Uterus (tissue), 4 donors: Measurements from ENCODE around the gene SLC35F3. TPM values are rescaled to one million over a fixed set of nuclear protein-coding genes. Genes with fewer than 3 reads are reported as not detected.

Experiments used
- DNase-seq, 2 donors: peaks; one replicate each; pipeline ENCODE4 v3.0.0-alpha.2; 2019 to 2020
- H3K27ac ChIP-seq, 2 donors: fragments of 200-600 bp; sonication (generic); 1 replicate in 1 of 2; 2 replicates in 1 of 2; pipeline ENCODE4 v1.5.1; 2016 to 2018
- H3K27me3 ChIP-seq, 2 donors: fragments of 200-600 bp; sonication (generic); one replicate each; pipeline ENCODE4 v1.5.1; 2018 to 2019; ENCODE audit warnings: control low read depth in 1 of 2
- H3K36me3 ChIP-seq, 2 donors: fragments of 200-600 bp; sonication (generic); one replicate each; pipeline ENCODE4 v1.5.1; 2019; ENCODE audit warnings: control low read depth in 1 of 2
- H3K4me1 ChIP-seq, 2 donors: fragments of 200-600 bp; sonication (generic); one replicate each; pipeline ENCODE4 v1.5.1; 2018 to 2019; ENCODE audit warnings: control low read depth in 1 of 2
- H3K4me3 ChIP-seq, 2 donors: fragments of 200-600 bp; sonication (generic); 1 replicate in 1 of 2; 2 replicates in 1 of 2; pipeline ENCODE4 v1.5.1; 2018 to 2019; ENCODE audit warnings: mild to moderate bottlenecking in 1 of 2
- H3K9me3 ChIP-seq, 2 donors: fragments of 200-600 bp; sonication (generic); one replicate each; pipeline ENCODE4 v1.5.1; 2019; ENCODE audit warnings: control low read depth in 1 of 2
- CTCF ChIP-seq, 4 experiments: fragments of 200-600 bp in 2 of 4; fragments of 450-650 bp in 2 of 4; sonication (generic) in 2 of 4; IDR thresholded peaks; one replicate each; pipeline ENCODE4 v1.5.1; 2016 to 2019; ENCODE audit warnings: antibody characterized with exemption in 4 of 4, mild to moderate bottlenecking in 2 of 4, moderate library complexity in 1 of 4
- POLR2A ChIP-seq, 2 donors: fragments of 450-650 bp; IDR thresholded peaks; one replicate each; pipeline ENCODE4 v1.6.1; 2016; ENCODE audit warnings: antibody characterized with exemption in 2 of 2, mild to moderate bottlenecking in 1 of 2, moderate library complexity in 1 of 2
- intact Hi-C: fragments of 100-400 bp; cut with DNase I; formaldehyde crosslinking; loops from one replicate; pipeline ENCODE4 v1.15.1; 2023; ENCODE audit warnings: low total_unique reads
- total RNA-seq, 4 donors: library from RNA; depleted of rRNA in 3 of 4; stranded (reverse); fragments of >200 nt in 3 of 4; gene quantifications; one replicate each; pipeline versions ENCODE4 v1.1.0 to v1.2.4, GENCODE V29; 2014 to 2023
- donor health status: DM: yes; HTN: yes; CAD: no.

Gene SLC35F3
- total RNA-seq, 4 donors from 2014 or later: 0.24 to 0.62 (median 0.26) TPM; not detected in 1

DNA sequence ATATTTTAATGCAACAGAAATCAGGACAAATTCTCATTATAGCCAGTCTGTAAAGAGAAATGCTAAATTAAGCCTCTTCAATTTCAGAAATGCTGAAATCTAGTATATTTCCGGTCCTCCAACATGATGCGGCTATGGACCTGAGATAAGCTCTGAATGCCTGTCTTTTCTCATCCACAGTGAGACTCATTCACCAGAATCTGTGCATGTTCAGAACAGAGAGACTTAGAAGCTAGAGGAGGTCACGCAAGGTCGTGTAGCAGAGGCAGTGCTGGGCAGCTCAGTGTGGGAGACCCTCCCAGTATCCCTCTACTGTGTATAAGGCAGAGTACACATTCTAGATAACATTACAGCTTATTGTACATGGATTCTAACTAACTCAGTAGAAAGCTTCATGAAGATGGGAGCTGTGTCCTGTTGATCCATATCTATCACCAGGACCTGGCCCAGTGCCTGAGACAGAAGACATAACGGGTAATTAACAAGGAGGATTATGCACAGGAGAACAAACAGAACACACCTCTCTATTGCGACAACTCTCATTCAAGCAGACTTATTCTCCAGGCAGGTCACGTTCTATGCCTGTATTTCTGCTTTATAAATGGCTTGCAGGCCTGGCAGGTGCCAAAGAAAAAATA is 371.8 kb downstream of the SLC35F3 start:
- Histone ChIP-seq H3K4me1 (no peaks in the 10 kb centered on the region), H3K27me3 (no peaks in the 10 kb centered on the region)
- intact Hi-C loops: no loop called here

GRCh38 chr1:234277161-234277868 is 372.8 kb downstream of the SLC35F3 start:
- no peak for TF ChIP-seq POLR2A (IDR thresholded peaks at IDR 0.05)
- TF ChIP-seq CTCF (IDR thresholded peaks at IDR 0.05): no peak
- no peaks in the 10 kb centered on the region for H3K36me3 ChIP-seq
- no peak for DNase-seq
- H3K4me3 ChIP-seq: no peak overlapping the region
- no peak overlapping the region for H3K27ac ChIP-seq
- no peaks in the 10 kb centered on the region for H3K9me3 ChIP-seq
- H3K27me3 ChIP-seq: no peaks in the 10 kb centered on the region
- no peaks in the 10 kb centered on the region for H3K4me1 ChIP-seq
- intact Hi-C loops: no loop called here

More for the DNA sequence above, 371.8 kb downstream of the SLC35F3 start:
- Histone ChIP-seq H3K9me3 (no peaks in the 10 kb centered on the region), H3K27ac (no peak overlapping the region), H3K4me3 (no peak overlapping the region), H3K36me3 (no peaks in the 10 kb centered on the region)
- DNase-seq: no peak
- TF ChIP-seq POLR2A (IDR thresholded peaks at IDR 0.05) (no peak), CTCF (IDR thresholded peaks at IDR 0.05) (no peak)

GRCh38 chr1:234279021-234279420 is 374.5 kb downstream of the SLC35F3 start:
- TF ChIP-seq POLR2A (IDR thresholded peaks at IDR 0.05): no peak
- no peak for TF ChIP-seq CTCF (IDR thresholded peaks at IDR 0.05)
- H3K27me3 ChIP-seq: no peaks in the 10 kb centered on the region
- H3K9me3 ChIP-seq: no peaks in the 10 kb centered on the region
- intact Hi-C loops: no loop called here
- no peaks in the 10 kb centered on the region for H3K36me3 ChIP-seq
- no peak overlapping the region for H3K27ac ChIP-seq
- H3K4me1 ChIP-seq: no peaks in the 10 kb centered on the region
- no peak overlapping the region for H3K4me3 ChIP-seq
- no peak for DNase-seq

GRCh38 chr1:234280500-234280899 is 376.0 kb downstream of the SLC35F3 start:
- intact Hi-C loops: no loop called here

More at GRCh38 chr1:234280500-234280899, 376.0 kb downstream of the SLC35F3 start:
- no peak for TF ChIP-seq CTCF (IDR thresholded peaks at IDR 0.05)
- TF ChIP-seq POLR2A (IDR thresholded peaks at IDR 0.05): no peak
- Histone ChIP-seq H3K4me3 (no peak overlapping the region), H3K27ac (no peak overlapping the region), H3K27me3 (no peaks in the 10 kb centered on the region), H3K4me1 (no peaks in the 10 kb centered on the region), H3K9me3 (no peaks in the 10 kb centered on the region), H3K36me3 (no peaks in the 10 kb centered on the region)
- DNase-seq: no peak
